NCI-H748 (cell line): Measurements from ENCODE around the gene WNT11.
A peak's percentile ranks its signal among the peaks of the same experiment; 100 is the strongest.

ENCODE experiments used
- DNase-seq: peaks from one replicate; lab custom pipeline; 2025; ENCODE audit not compliant: unreplicated experiment; lab: John Stamatoyannopoulos, UW

Gene WNT11

DNA sequence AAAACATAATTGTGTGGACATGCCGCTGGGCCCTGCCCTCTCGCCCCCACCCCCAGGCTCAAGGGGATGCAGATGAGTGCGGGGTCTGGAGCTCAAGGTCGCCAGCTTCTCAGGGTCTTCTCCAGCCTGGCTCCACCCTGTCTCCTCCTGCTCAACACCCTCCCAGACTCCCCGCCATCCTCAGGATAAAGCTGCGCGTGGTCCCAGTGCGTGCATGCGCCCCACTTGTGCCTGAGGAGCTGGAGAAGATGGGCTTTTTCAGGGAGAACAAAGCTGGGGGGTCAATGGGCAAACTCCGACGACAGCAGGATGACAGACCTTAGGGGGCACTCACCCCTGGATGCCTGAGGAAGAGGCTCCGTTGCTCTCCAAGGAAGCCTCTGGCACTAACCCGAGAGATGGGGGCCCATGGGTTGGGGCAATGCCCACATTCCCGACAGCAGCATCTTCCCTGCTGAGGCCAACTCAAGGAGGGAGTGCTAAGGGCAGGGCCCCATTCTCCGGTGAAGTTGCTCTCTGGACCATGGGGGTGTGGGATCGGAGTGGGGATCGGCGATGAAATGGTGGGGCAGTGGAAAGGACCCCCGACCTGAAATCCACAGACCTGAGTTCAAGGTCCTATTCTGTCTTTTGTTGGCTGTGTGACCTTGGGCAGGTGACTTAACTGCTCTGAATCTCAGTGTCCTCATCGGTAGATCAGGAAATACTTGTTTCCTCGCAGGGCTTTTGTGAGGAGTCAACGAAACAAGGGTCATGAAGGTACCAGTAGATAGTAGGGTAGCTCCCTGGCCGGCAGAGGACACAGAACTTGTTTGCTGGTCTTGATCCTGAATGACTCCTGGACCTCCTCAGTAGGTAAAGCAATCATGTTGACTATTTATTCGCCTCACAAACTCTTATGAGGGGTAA lies 47.7 kb downstream of the WNT11 start:
- DNase-seq, result no peak

DNA sequence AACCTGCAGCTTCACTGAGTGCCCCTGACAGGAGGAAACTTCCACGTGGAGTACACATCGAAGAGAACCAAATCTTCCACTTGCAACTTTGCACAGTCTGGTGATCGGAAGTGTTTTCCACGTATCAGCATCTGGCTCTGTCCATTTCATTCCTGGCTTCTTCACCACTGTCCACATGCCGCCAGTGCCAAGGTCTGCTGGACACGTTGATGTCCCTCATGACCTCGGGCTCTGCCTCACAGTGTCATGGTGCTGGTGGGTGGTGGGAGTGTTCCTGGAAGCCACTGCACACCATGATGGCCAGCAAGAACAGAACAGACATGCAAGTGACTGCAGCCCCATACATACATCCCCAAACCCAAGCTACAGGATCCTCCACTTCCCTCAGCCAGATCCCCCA lies 48.4 kb downstream of the WNT11 start:
- no peak for DNase-seq

DNA sequence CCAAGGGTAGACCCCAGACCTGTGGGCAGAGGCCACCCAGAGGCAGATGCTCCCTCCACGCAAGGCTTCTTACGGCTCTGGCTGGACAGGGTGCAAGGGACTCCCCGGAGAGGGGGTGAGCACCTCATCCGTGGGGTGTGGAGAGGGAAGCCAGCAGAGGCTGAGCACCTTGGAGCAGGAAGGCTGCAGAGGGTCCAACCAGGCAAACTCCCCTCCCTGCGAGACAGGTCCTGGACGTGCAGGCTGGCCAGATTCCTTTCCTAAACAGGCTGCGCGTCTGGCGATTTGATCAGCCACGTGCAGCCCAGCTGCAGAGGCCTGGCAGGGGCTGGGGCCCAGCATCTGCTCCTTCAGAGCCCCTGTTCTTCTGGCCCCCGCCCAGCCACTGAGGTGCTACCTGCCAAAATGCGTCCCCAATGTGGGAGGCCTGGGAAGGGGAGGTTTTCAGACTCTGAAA lies 49.3 kb downstream of the WNT11 start:
- no peak for DNase-seq

DNA sequence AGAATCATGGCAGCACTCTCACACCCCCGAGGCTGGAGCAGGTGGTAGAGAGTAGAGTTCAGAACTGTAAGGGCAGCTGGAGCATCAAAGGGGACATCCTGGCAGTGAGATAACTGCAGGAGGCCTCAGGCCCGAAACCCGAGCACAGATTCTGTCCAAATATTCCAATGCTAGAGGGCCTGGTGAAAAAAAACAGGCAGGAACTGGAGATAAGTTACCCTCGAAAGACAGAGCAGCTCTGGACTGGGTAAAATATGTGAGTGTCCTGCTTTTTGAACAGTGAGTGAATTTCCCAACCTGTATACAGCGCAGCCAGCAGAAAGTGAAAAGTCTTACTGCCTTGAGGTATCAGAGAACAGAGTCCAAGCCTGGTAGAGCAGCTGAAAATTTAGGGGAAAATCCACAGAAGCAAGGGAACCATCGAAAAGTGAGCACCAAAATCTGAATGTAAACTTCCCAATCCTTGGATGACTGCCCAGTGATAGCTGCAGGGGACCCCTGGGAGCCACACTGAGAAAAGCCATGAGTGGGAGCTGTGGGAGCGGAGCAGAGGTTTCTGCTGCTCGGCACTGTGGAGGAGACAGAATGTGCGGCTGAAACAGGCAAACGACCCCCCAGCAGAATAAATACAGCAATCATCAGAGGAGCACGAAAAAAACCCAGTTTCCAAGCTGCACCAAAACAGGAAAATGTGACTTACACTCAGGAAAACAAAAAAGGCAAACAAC lies 50.6 kb downstream of the WNT11 start:
- no peak for DNase-seq

DNA sequence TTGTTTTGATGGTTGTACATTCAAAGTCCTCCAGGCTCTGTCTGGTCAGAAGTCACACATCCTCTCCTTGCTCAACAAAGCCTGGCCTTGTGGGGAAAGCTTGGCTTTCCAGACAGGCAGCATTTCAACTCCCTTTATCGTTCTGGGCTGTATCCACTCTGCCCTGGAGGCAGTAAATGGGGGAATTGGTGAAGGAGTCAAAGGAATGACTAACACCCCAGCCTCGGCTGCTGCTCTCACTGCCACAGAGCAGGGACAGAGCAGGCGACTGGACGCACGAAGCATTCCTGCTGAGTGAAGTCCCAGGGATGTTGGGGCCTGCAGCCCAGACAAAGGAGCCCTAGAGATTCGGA lies 52.8 kb downstream of the WNT11 start:
- no peak for DNase-seq

DNA sequence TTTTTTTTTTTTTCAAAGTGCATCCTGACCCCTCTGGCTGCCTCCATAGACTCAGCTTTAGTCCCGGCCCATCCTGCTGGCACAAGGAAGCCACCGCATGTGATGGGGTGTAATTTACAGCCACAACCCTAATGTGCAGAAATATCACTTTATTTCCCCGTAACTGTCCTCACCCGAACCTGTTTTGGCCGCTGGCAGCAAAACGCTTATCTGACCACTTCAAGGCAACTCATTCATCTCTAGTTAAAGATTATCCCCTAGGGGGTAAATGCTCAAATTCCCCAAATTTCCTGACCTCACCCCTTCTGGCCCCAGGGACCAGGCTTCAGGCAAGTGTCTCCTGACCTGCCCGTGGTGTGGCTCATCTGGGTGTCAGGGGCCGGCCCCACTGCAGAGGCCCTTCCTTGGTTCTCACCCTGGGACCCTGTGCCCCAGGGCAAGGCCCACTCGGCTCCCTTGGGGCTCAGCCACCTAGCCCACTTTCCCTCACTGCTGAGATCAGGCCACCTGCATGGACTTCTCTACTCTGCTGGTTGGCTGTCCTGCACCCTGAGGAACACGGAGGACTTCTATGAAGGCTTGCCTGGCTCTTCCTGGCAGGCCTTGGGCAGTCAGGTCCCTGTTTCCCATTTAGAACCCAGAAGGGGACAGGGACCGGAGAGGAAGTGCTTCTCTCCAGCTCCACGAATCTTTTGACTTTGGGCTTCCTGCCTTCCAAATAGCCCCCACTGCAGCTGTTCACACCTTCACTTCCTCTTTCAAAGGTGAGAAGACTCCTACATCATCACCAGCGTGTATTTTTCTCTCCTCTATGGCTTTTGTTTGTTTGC lies 53.3 kb downstream of the WNT11 start:
- no peak for DNase-seq

DNA sequence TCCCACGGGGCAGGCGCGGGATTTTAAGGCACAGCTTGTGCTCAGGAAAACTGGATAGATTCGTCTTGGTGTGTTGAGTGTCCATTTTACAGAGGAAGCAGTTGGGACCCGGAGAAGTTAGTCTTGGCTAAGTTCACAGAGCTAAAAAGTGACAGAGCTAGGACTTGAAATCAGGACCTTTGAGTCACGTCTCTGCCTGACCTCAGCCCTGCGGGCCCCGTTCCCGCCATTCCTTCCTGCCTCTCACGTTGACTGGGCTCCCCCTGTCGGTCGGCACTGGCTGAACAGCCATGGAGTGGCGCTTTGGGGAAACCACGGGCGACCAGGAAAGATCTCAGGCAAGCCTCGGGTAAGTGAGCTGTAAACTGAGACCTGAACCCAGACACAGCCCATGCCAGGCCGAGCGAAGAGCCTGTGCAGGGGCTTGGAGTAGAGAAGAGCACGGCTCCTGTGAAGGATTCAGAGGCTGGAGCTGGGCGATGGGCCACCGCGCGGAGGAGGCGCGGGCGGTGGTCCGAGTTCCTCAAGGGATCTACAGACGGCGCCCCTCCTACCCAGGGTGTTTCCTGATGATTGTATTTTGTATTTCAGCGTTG lies 54.1 kb downstream of the WNT11 start:
- DNase-seq, result no peak

DNA sequence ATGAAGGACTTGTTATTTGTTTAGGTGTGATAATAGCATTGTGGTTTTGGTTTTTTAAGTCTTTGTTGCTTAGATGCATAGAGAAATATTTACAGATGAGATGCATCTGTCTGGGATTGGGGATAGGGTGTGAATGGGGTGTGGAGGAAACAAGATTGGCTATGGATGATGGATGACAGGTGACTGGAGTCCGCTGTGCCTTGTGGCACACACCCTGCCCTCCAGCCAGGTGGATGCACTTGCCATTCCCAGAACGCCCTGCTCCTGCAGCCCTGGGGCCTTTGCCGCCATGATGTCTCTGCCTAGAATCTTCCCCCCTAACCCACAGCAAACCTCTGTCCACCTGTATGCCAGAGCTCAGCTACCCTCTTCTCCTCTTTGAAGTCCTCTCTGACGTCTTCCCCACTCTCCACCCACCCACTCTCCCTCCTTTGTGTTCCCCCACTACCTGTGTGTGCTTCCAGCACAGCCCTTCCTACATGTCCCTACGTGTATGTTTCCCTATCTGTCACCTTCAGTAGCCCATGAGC lies 54.7 kb downstream of the WNT11 start:
- peak; percentile 92 for DNase-seq

DNA sequence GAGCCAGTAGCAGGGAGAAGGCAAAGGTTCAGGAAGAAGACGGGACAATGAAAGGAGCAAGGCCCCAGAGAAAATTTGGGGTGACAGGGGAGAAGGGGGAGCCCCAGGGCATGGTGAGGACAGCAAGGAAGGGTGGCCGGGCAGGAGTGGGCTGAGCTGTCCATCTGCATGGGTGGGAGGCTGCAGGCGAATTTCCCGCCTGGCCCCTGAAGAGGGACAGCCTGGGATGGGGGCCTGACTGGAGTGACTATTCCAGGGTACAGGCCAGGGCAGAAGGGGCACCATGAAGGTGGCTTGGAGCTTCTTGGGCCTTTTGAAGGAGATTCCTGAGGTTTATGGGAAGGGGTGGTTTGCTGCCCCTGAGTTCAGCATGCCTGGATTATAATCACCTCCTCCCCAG lies 56.2 kb downstream of the WNT11 start:
- DNase-seq, result no peak

DNA sequence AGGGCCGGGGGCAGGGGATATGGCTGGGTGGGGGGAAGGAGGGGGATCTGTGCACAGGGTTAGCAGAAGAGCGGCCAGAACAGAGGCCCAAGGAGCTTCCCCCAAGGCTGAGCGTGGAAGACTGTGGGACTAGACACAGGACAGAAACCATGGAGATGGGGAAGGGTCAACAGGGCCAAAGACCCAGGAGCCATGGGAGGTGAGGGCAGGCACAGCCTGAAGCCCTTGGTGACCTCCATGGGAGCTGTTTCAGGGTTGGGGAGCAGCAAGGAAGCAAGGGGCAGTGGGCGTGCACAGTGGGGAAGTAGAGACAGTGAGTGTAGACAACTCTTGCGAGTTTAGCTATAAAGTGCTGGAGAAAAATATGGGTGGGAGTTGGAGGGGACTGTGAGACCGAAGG lies 56.6 kb downstream of the WNT11 start:
- DNase-seq, result no peak

DNA sequence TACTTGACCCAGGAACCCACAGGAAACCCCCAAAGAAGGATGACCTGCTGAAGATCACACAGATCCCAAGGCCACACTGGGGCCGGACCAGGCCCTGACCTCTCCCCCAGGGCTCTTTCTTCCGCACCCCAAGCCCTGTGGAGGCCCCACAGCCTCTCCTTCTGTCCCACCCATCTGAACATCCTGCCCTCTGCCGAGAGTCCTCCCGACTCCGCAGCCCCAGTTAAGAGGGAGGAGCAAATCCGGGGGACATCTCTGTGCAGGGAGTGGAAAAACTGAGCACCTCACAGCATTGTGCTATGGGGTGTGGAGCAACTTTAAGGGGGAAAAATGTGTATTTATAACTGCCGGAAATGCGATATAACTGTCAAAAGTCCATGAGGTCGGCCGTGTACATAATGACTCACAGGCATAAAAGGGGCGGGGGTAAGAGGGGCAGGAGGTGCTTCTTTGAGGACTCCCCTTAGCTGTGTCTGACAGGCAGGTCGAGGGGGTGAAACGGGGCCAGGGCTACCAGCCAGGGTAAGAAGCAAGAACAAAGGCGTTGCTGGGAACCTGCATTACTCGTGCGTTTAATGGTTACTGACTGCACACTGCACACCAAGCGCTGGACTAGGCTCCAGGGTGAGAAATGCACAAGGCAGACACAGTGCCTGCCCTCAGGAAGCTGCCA lies 57.2 kb downstream of the WNT11 start:
- DNase-seq, result no peak

DNA sequence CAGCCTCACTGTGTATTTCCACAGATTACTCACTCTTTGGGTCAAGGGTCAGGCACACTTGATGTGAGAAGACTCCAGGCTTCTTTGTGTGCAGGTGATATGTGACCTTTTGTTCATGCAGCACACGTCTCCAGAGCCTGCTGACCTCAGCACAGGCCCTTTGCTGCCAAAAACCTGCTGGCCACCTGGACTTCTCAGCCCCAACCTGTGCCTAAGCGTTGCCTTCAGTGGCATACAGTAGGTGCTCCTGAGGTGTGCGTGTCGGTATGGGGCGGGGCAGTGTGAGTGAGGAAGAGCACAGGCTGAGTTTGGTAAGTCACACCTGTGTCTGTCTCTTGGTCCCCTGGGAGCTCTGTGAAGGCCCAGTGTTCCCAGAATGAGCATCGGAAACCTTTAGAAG lies 58.1 kb downstream of the WNT11 start:
- no peak for DNase-seq

DNA sequence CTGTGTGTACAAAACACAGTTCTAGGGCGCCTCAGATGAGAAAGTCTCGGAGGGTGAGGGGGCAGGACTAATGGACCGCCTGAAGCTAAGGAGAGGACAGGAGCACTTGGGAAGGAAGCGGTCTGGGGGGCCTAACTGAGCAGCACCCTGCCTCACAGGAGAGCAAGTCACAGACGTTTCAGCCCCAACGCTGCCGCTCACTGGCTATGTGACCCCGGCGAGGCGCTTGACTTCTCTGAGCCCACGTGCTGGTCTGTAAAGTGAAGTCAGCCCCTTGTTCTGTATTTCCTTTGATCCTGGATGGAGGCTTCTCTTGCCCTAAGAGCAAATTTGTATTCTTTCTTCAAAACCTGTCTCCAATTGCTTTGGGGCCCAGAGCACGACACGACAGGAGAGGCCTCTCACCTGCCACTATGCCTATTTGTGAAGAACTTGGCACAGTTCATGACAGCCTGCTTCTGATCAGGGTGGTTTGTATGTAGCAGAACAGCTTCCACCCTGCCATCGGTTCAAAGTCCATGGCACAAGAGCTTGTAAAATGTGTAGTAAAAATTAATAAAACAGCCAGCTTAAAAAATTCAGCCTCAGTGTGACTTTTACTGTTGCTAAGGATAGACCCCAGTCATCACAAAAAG lies 59.1 kb downstream of the WNT11 start:
- DNase-seq, result no peak

DNA sequence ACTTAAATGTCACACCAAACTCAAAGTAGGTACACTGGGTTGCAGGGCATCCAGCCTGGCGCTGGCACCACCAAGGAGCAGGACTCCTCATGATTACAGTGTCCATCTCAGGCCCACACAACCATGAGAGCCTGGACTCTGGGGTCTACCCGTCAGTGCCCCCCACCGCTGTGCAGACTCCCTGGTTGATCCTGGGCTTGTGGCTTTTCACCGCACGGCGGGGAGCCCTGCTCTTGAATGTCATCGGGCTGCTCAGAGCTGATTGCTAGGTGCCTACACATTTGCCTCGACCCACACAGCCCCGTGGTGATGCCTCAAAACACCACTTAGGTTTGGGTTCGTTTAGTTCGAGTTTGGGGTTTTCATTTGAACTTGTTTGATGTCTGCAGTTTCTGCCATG lies 63.0 kb downstream of the WNT11 start:
- DNase-seq, result no peak

DNA sequence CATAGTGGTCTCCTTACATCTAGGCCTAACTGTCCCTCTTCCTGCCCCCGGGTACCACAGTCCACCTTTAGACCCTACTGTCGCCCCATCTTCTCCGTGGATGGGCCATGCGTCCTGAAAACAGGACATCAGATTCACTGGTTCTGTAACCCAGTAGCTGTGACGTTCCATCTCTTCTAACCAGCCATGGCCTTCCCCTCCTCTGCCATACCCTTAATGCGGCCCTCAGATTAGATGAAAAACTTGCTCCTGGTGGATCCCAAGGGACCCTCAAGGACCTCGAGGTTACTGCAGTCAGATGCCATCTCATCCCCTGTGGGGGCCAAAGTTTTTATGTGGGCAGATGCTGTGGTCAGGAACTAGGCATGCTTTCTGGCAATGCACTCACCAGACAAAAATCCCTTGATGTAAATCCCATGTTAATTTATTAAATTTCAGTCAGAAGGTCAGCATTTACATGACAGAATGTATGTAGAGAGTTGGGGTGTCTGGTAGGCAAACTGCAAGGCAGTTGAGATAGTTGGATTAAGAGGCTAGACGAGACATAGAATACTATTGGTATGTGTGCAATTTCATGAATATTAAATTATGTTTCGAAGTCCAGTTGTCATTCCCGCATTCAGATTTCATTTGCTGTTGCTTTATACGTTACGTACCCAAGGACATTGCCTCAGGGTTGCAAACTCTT lies 64.3 kb downstream of the WNT11 start:
- no peak for DNase-seq

DNA sequence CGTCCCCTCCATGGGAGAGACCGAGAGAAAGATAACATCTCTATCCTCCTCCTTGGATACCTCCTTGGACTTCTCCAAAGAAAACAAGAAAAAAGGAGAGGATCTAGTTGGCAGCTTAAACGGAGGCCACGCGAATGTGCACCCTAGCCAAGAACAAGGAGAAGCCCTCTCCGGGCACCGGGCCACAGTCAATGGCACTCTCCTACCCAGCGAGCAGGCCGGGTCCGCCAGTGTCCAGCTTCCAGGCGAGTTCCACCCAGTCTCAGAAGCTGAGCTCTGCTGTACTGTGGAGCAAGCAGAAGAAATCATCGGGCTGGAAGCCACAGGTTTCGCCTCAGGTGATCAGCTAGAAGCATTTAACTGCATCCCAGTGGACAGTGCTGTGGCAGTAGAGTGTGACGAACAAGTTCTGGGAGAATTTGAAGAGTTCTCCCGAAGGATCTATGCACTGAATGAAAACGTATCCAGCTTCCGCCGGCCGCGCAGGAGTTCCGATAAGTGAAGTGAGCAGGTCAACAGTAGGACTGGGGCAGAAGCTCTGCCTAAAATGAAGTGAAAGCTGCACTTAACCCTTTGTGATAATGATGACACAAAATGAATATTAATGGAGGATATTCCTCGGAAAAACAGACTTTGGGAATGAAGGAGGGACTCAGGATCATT lies 65.3 kb downstream of the WNT11 start:
- DNase-seq, result no peak

DNA sequence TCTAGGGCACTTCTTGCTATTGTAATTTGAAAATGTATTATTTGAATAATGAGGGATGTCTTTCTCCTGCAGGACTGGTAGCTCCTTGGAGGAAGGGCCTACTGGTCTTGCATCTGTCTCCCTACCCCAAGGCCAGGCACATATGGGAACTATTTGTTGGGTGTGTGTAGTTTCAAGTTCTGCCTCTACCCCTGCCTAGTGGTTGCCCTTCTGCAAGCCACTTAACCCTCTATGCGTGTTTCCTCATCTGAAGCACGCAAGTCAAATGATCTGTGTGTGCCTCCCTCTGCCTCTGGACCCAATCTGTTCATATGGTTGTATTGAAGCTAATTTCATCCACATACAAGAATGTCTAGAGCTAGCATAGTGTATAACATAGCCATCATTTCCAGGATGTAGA lies 67.0 kb downstream of the WNT11 start:
- no peak for DNase-seq
